K562 (cell line): ENCODE results near the gene COL16A1. TPM values are rescaled to one million over a fixed set of nuclear protein-coding genes. Genes with fewer than 3 reads are reported as not detected.

ENCODE experiments used
- ADNP ChIP-seq: fragments of 200-800 bp; sonication (Bioruptor generic); IDR thresholded peaks from 2 replicates; pipeline ENCODE4 v1.6.1; 2016; ENCODE audit warnings: missing genetic modification characterization, missing compliant biosample characterization
- ARID3B ChIP-seq: fragments of 250-450 bp; sonication (Bioruptor Pico); IDR thresholded peaks from 2 replicates; pipeline ENCODE4 v1.4.0; 2020; ENCODE audit warnings: borderline replicate concordance
- GABPB2 ChIP-seq: fragments of 250-450 bp; sonication (Bioruptor Pico); conservative IDR thresholded peaks from 2 replicates; pipeline ENCODE4 v1.5.1; 2021; ENCODE audit warnings: mild to moderate bottlenecking
- RBM17 ChIP-seq: fragments of 200-400 bp; formaldehyde crosslinking; IDR thresholded peaks from 2 replicates; pipeline ENCODE4 v1.6.1; 2017; ENCODE audit warnings: low read depth, mild to moderate bottlenecking, low read length, borderline replicate concordance
- ZFP1 ChIP-seq: fragments of 450-650 bp; formaldehyde crosslinking; IDR thresholded peaks from 2 replicates; pipeline ENCODE4 v1.4.0; 2020; ENCODE audit warnings: mild to moderate bottlenecking, mixed read lengths
- polyA plus RNA-seq, 8 experiments: library from polyadenylated mRNA; depleted of rRNA in 4 of 8; stranded (reverse) in 5 of 8; unstranded in 3 of 8; fragments of >200 nt; fragmentation: Nextera tagmentation in 2 of 8; fragmentation: Illumina TruSeq in 1 of 8; extraction: Ambion mirVana in 2 of 8; extraction: Trizol in 1 of 8; gene quantifications; 2 replicates each; pipeline versions ENCODE4 v1.2.1 to v1.2.3, GENCODE V29; 2011 to 2014; ENCODE audit warnings: inconsistent platforms in 1 of 8, missing spikeins in 1 of 8
- total RNA-seq, 7 experiments: library from RNA; depleted of rRNA in 6 of 7; stranded (reverse); fragments of >200 nt in 6 of 7; fragmentation: Illumina TruSeq in 2 of 7; extraction: Trizol in 2 of 7; gene quantifications; 2 replicates each; pipeline versions ENCODE4 v1.2.1 to v1.2.3, GENCODE V29; 2011 to 2021; ENCODE audit warnings: low replicate concordance in 1 of 7
- TF ChIP-seq, protein P1 (sequence below): conservative IDR thresholded peaks from 2 replicates; pipeline ENCODE4 v1.6.1; 2011; ENCODE audit warnings: low read depth, mild to moderate bottlenecking, low read length; ENCODE audit not compliant: control insufficient read depth
- TF ChIP-seq, protein P2 (sequence below): fragments of 250-450 bp; sonication (Bioruptor Pico); IDR thresholded peaks from 2 replicates; pipeline ENCODE4 v1.9.0; 2021; ENCODE audit warnings: mild to moderate bottlenecking, inconsistent platforms

The COL16A1 gene
- total and polyA plus RNA-seq, 9 of the 15 experiments (the other 6 are each of a cell fraction or from before 2014, with no cell fraction given) = 0.11 to 0.60 (median 0.11) TPM; not detected in 6

DNA sequence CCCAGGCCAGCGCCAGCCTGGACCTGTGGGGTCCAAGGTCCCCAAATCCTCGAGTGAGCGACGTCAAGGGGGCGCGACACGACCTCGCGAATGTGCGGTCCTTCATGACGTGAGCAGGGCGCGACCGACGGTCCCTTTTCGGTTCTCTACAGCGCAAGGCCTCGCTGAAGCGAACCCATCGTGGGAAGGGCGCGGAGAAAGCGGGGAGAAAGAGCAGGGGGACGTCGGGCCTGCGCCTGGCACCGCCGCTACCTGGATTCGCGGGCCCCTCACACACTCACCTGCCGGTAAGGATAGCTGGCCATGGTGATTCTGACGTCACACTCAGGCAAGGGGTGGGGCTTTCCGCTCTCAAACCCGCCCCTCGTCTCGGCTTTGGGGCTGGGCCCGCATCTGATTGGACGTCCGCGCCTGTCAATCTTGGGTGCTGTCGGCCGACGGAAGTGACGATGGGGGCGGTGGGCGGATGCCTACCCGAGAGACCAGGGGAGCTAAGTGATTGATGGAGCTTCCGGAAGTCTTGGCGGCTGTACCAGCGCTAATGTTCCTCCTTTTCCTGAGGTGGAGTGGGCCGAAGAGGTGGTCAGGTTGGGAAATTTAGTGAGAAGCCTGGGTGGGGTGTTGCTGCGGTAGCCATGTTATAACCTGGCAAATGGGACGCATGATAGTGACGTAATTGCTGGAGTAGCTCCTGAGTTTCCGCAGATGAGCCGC is 59.1 kb downstream of the COL16A1 start, which contains the start of gene PEF1 (continued):
- TF ChIP-seq, protein P1, sequence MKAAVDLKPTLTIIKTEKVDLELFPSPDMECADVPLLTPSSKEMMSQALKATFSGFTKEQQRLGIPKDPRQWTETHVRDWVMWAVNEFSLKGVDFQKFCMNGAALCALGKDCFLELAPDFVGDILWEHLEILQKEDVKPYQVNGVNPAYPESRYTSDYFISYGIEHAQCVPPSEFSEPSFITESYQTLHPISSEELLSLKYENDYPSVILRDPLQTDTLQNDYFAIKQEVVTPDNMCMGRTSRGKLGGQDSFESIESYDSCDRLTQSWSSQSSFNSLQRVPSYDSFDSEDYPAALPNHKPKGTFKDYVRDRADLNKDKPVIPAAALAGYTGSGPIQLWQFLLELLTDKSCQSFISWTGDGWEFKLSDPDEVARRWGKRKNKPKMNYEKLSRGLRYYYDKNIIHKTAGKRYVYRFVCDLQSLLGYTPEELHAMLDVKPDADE = peak; percentile 60; the same call in 1 of the 2 replicates
- TF ChIP-seq ARID3B (CRISPR knock-in tag) (no peak; the same call in 1 of the 2 replicates), RBM17 (no peak), GABPB2 (CRISPR knock-in tag) (no peak), ADNP (no peak), ZFP1 (no peak)
- TF ChIP-seq, protein P2, sequence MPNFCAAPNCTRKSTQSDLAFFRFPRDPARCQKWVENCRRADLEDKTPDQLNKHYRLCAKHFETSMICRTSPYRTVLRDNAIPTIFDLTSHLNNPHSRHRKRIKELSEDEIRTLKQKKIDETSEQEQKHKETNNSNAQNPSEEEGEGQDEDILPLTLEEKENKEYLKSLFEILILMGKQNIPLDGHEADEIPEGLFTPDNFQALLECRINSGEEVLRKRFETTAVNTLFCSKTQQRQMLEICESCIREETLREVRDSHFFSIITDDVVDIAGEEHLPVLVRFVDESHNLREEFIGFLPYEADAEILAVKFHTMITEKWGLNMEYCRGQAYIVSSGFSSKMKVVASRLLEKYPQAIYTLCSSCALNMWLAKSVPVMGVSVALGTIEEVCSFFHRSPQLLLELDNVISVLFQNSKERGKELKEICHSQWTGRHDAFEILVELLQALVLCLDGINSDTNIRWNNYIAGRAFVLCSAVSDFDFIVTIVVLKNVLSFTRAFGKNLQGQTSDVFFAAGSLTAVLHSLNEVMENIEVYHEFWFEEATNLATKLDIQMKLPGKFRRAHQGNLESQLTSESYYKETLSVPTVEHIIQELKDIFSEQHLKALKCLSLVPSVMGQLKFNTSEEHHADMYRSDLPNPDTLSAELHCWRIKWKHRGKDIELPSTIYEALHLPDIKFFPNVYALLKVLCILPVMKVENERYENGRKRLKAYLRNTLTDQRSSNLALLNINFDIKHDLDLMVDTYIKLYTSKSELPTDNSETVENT (CRISPR knock-in tag) = peak; percentile 83
